NCI-H748 treated with DMSO at 0.1 percent for 48 hours (cell line): ENCODE measurements around the gene CELA3B.
"Not testable (repeated sequence)": the region's sequence is repeated elsewhere in the genome, so short reads cannot be mapped to it uniquely, and the experiment has no call there.

Experiments used
- DNase-seq: peaks from one replicate; lab custom pipeline; 2025; lab: John Stamatoyannopoulos, UW

Gene CELA3B

DNA sequence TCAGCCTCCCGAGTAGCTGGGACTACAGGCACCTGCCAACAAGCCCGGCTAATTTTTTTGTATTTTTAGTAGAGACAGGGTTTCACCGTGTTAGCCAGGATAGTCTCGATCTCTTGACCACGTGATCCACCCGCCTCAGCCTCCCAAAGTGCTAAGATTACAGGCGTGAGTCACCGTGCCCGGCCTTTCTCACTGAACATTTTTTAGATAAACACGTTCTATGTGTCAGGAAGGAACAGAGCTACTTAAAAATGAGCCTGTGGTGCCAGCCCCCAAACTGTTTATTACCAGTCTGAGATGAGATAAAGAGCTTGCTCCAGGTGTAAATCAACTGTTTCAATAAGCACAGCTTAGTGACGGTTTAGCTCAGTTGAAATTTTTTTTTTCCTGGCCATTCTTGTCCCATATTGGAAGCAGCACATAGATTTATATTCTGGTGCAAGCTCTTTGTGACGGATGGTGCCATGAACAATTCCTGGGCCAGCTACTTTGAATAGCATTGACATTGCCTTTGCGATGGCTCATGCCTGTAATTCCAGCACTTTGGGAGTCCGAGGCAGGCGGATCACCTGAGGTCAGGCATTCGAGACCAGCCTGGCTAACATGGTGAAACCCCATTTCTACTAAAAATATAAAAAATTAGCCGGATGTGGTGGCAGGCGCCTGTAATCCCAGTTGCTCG is 33.7 kb upstream of the CELA3B start:
- not testable (repeated sequence) for DNase-seq

GRCh38 chr1:21944733-21945073 is 32.1 kb upstream of the CELA3B start:
- no peak for DNase-seq

DNA sequence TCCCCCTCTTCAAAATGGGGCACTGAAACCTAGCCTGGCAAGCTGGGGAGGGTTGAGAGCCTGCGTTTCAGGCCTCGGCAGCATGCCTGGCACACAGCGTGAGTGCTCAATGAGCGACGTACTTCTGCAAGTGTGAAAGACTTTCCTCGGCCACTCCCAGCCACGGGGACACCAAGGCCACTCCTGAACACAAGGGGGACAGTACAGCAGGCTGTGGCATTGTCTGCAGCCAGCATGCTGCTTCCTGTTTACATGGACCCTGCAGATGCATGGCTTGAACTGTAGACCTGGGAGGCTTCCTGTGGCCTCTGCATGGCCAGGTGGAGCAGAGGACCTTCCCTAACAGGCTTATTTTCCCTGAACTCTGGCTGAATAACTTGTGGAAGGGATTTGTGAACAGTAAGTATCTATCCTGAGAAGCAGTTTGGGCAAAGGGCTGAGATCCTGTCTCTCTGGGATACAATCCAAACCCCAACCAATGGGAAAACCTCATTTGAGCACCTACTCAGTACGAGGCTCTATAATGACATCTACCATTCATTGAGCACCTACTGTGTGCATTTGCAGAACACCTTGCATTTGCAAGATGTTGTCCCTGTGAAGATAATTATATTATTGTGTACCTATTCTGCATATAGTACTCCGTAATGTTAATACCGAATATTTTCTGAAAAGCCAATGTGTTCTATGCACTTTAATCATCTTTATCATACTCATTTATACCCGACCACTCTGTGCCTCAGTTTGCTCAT is 29.8 kb upstream of the CELA3B start:
- DNase-seq: no peak

- DNase-seq: no peak
These were observed 26.1 kb upstream of the CELA3B start for GRCh38 chr1:21950734-21951133.

- DNase-seq: no peak
These were observed 25.5 kb upstream of the CELA3B start for GRCh38 chr1:21951226-21951870.

DNA sequence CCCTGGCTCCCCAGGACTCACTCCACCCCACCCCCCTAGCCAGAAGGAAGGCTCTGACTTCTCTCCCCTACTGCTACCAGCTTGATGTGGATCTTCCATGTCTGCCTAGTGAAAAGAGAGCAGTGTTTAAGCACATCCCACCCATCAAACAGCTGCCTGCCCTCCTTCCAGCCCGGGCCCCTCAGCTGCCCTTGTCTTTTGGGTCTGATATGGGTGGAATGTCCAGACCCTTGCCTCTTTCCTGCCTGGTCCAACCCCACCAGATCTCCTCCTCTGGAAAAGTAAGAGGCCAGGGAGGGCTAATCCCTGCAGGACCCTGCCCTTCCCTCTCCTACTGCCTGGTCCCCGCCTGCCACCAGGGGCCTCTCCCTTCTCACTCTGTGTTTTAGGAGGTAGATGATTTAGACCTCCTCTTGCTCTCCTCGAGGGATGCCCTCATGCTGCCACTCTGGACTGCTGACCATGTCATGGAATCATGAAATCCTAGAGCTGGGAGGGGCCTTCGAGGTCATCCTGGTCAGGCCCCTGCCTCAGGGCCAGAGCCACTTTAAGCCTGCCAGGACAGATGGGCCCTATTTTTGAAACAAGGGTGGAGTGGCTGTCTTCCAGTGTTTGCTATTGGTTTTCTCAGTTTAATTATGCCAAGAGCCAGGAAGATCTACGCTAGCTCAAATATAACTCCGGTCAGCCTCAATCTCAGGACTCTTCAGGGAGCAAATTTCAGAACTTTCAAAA is 23.9 kb upstream of the CELA3B start:
- no peak for DNase-seq

- DNase-seq: no peak
These were observed 21.8 kb upstream of the CELA3B start for GRCh38 chr1:21955058-21955457.

GRCh38 chr1:21955501-21956281 is 21.1 kb upstream of the CELA3B start:
- DNase-seq: no peak

- DNase-seq: no peak
These were observed 19.9 kb upstream of the CELA3B start for GRCh38 chr1:21956720-21957552.

DNA sequence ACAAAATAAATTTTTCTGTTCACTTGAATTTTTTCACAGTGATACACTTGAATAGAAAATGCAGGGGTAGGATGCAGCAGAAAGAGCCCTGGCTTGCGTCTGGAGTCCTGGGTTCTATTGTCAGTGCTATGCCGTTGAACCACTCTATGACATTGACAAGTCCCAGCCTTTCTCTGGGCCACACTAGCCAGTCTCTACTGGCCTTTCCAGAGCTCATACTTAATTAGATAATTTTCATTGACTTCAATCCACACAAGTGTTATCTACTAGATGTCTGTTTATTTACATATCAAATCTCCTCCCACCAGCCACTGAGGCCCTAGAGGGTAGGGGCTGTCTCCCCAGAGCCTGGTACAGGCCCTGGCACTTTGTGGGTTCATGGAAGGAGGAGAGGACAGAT is 15.5 kb upstream of the CELA3B start:
- DNase-seq: no peak

GRCh38 chr1:21961799-21962198 is 15.0 kb upstream of the CELA3B start:
- DNase-seq: no peak

- peak; percentile 45 for DNase-seq
These were observed 13.2 kb upstream of the CELA3B start for GRCh38 chr1:21963477-21964217.

- no peak for DNase-seq
These were observed 10.4 kb upstream of the CELA3B start for GRCh38 chr1:21966247-21967000.

- not testable (repeated sequence) for DNase-seq
These were observed 9.6 kb upstream of the CELA3B start for GRCh38 chr1:21967216-21967615.

GRCh38 chr1:21969066-21969465 is 7.8 kb upstream of the CELA3B start:
- DNase-seq: not testable (repeated sequence)

- DNase-seq: not testable (repeated sequence)
These were observed 6.3 kb upstream of the CELA3B start for GRCh38 chr1:21970523-21970922.

GRCh38 chr1:21972973-21973441 is 3.8 kb upstream of the CELA3B start:
- not testable (repeated sequence) for DNase-seq

DNA sequence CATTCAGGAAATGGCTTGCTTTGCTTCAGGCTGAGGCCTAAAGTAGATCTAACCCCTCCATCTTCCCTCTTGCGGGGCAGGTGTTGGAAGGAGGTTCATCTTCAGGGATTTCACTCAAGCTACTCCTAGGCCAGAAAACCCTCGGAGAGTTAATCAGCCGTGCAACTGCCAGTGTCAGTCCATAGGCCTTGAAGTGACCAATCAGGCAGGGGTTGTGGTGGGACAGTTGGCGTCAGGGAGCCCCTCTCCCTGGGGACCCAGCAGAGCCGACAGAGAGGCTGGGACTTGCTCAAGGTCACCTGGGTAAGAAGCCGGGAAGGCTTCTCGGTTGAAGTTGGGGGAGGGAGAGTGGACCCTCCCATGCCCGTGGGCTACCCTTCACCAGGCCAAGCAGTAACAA is 2.9 kb upstream of the CELA3B start:
- DNase-seq: not testable (repeated sequence)

DNA sequence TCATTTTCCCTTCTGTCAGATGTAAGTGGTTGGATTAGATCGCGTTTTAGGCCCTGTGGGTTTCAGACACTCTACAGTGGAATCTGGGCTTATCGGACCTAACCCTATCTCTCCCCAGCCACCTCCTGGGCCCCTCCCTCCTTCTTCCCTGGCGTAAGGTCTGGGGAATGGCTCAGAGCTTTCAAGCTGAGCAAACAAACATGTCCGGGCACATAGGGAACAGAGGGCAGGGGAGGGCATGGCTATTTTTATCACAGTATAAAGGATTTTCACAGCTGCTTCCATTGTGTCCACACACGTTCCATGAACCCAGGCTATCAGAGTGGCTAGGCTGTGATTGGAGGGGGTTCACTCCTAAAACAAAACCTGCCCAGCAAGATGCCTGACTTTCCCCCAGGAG is 2.1 kb upstream of the CELA3B start:
- peak; percentile 1 for DNase-seq
